ENCODE measurements around the gene CXCR1.
"Not testable (repeated sequence)": the region's sequence is repeated elsewhere in the genome, so short reads cannot be mapped to it uniquely, and the experiment has no call there.

The CXCR1 gene

GRCh38 chr2:218166791-218167190 is at the start of gene CXCR1:
TSS of gene CXCR1 (minus strand) at chr2:218166962. CDS start at chr2:218165211, 1,751 bp downstream.
- peak in 1 of 2 donors; percentile 3 for DNase-seq (ENCODE audit: low read depth in 2 of 2)

GRCh38 chr2:218216336-218216673 is 49.5 kb upstream of the CXCR1 start:
- no peak for DNase-seq (ENCODE audit: low read depth in 2 of 2)

GRCh38 chr2:218214116-218214515 is 47.4 kb upstream of the CXCR1 start:
- DNase-seq (ENCODE audit: low read depth in 2 of 2) = no peak

- no peak for DNase-seq (ENCODE audit: low read depth in 2 of 2)
These were observed 42.3 kb upstream of the CXCR1 start for GRCh38 chr2:218209078-218209477.

GRCh38 chr2:218202266-218202665 is 35.5 kb upstream of the CXCR1 start:
- no peak for DNase-seq (ENCODE audit: low read depth in 2 of 2)

- no peak for DNase-seq (ENCODE audit: low read depth in 2 of 2)
These were observed 30.2 kb upstream of the CXCR1 start for GRCh38 chr2:218196974-218197373.

- no peak for DNase-seq (ENCODE audit: low read depth in 2 of 2)
These were observed 28.1 kb upstream of the CXCR1 start for GRCh38 chr2:218194880-218195279.

- DNase-seq (ENCODE audit: low read depth in 2 of 2) = no peak
These were observed 26.9 kb upstream of the CXCR1 start for GRCh38 chr2:218193701-218194100.

- DNase-seq (ENCODE audit: low read depth in 2 of 2) = no peak
These were observed 26.2 kb upstream of the CXCR1 start for GRCh38 chr2:218192902-218193430.

GRCh38 chr2:218188528-218188927 is 21.8 kb upstream of the CXCR1 start:
- no peak for DNase-seq (ENCODE audit: low read depth in 2 of 2)

GRCh38 chr2:218187296-218188015 is 20.7 kb upstream of the CXCR1 start:
- no peak for DNase-seq (ENCODE audit: low read depth in 2 of 2)

GRCh38 chr2:218186876-218187275 is 20.1 kb upstream of the CXCR1 start:
- DNase-seq (ENCODE audit: low read depth in 2 of 2) = no peak

GRCh38 chr2:218186355-218186766 is 19.6 kb upstream of the CXCR1 start:
- DNase-seq (ENCODE audit: low read depth in 2 of 2) = peak; percentile 32 to 58

- DNase-seq (ENCODE audit: low read depth in 2 of 2) = no peak
These were observed 17.6 kb upstream of the CXCR1 start for GRCh38 chr2:218184331-218184730.

- DNase-seq (ENCODE audit: low read depth in 2 of 2) = no peak
These were observed 13.8 kb upstream of the CXCR1 start for GRCh38 chr2:218180467-218181114.

- no peak for DNase-seq (ENCODE audit: low read depth in 2 of 2)
These were observed 13.0 kb upstream of the CXCR1 start for GRCh38 chr2:218179782-218180181.

- no peak for DNase-seq (ENCODE audit: low read depth in 2 of 2)
These were observed 6.1 kb upstream of the CXCR1 start for GRCh38 chr2:218172845-218173244.

GRCh38 chr2:218171744-218172143 is 5.0 kb upstream of the CXCR1 start:
- DNase-seq (ENCODE audit: low read depth in 2 of 2) = not testable (repeated sequence)

GRCh38 chr2:218169757-218170546 is 3.2 kb upstream of the CXCR1 start:
- DNase-seq (ENCODE audit: low read depth in 2 of 2) = no peak

GRCh38 chr2:218168635-218169462 is 2.1 kb upstream of the CXCR1 start:
- peak; percentile 32 to 61 for DNase-seq (ENCODE audit: low read depth in 2 of 2)

GRCh38 chr2:218168016-218168415 is 1.3 kb upstream of the CXCR1 start:
- no peak for DNase-seq (ENCODE audit: low read depth in 2 of 2)

GRCh38 chr2:218162814-218163213 is 3.9 kb downstream of the CXCR1 start:
- no peak for DNase-seq (ENCODE audit: low read depth in 2 of 2)

Measured in stimulated activated CD8-positive, alpha-beta memory T cell treated with anti-CD3 and anti-CD28 coated beads, Interleukin-2, amount 100 ng/mL, for 48 hours (primary cell).